GM12878 (cell line): ENCODE data around the gene ZNF771. TPM values are rescaled to one million over a fixed set of nuclear protein-coding genes. Genes with fewer than 3 reads are reported as not detected.

Experiments
- ATF2 ChIP-seq: IDR thresholded peaks from 2 replicates; pipeline ENCODE4 v1.6.1; 2012; ENCODE audit warnings: low read length, inconsistent platforms
- ATF7 ChIP-seq: fragments of 450-650 bp; IDR thresholded peaks from 2 replicates; pipeline ENCODE4 v1.6.1; 2016; ENCODE audit warnings: low read depth, mild to moderate bottlenecking
- BCL11A ChIP-seq: IDR thresholded peaks from 2 replicates; pipeline ENCODE4 v1.6.1; 2011; ENCODE audit warnings: low read depth, low read length
- BHLHE40 ChIP-seq, 2 experiments: fragments of 450-650 bp in 1 of 2; IDR thresholded peaks; 2 replicates each; pipeline ENCODE4 v1.6.1; 2011 to 2017; ENCODE audit warnings: low read depth in 2 of 2, borderline replicate concordance in 1 of 2, improper control_type of control experiment in 1 of 2, low read length in 1 of 2, mild to moderate bottlenecking in 1 of 2
- CBFB ChIP-seq: IDR thresholded peaks from 2 replicates; pipeline ENCODE4 v1.6.1; 2016; ENCODE audit warnings: antibody characterized with exemption, low read depth
- DPF2 ChIP-seq: fragments of 450-650 bp; IDR thresholded peaks from 2 replicates; pipeline ENCODE4 v1.6.1; 2017; ENCODE audit warnings: mild to moderate bottlenecking
- EGR1 ChIP-seq, 2 experiments: IDR thresholded peaks; 1 replicate in 1 of 2; 2 replicates in 1 of 2; pipeline ENCODE4 v1.6.1; 2011 to 2012; ENCODE audit warnings: low read depth in 2 of 2, low read length in 2 of 2, borderline replicate concordance in 1 of 2, mild to moderate bottlenecking in 1 of 2, moderate library complexity in 1 of 2
- ELK1 ChIP-seq: IDR thresholded peaks from 2 replicates; pipeline ENCODE4 v1.6.1; 2012; ENCODE audit warnings: low read depth, low read length, improper control_type of control experiment
- HDGF ChIP-seq: fragments of 450-650 bp; IDR thresholded peaks from 2 replicates; pipeline ENCODE4 v1.6.1; 2016; ENCODE audit warnings: antibody characterized with exemption
- KAT2A ChIP-seq: conservative IDR thresholded peaks from 2 replicates; pipeline ENCODE4 v1.6.1; 2011; ENCODE audit warnings: low read depth, low read length; ENCODE audit not compliant: control insufficient read depth
- KLF5 ChIP-seq: fragments of 450-650 bp; IDR thresholded peaks from 2 replicates; pipeline ENCODE4 v1.6.1; 2014; ENCODE audit warnings: mild to moderate bottlenecking; ENCODE audit not compliant: partially characterized antibody
- MEF2B ChIP-seq: fragments of 450-650 bp; IDR thresholded peaks from 2 replicates; pipeline ENCODE4 v1.6.1; 2018; ENCODE audit warnings: mild to moderate bottlenecking, moderate library complexity; ENCODE audit not compliant: partially characterized antibody, poor library complexity, severe bottlenecking
- MTA2 ChIP-seq: fragments of 450-650 bp; IDR thresholded peaks from 2 replicates; pipeline ENCODE4 v1.6.1; 2016; ENCODE audit warnings: low read depth, mild to moderate bottlenecking, moderate library complexity
- MXI1 ChIP-seq: fragments of 150-350 bp; IDR thresholded peaks from 2 replicates; pipeline ENCODE4 v1.6.1; 2011; ENCODE audit warnings: low read depth, mild to moderate bottlenecking, inconsistent platforms, low read length, improper control_type of control experiment
- NRF1 ChIP-seq: conservative IDR thresholded peaks from 2 replicates; pipeline ENCODE4 v1.6.1; 2011; ENCODE audit warnings: mild to moderate bottlenecking, low read depth, low read length, improper control_type of control experiment
- POLR2A ChIP-seq: IDR thresholded peaks from 2 replicates; pipeline ENCODE4 v1.6.1; 2011; ENCODE audit warnings: low read depth, mild to moderate bottlenecking, low read length
- POLR2AphosphoS2 ChIP-seq: IDR thresholded peaks from 2 replicates; pipeline ENCODE4 v1.6.1; 2011; ENCODE audit warnings: low read depth, mild to moderate bottlenecking, low read length, improper control_type of control experiment, moderate library complexity
- POU2F2 ChIP-seq: IDR thresholded peaks from 3 replicates; pipeline ENCODE4 v1.6.1; 2011; ENCODE audit warnings: low read depth, mild to moderate bottlenecking, low read length, borderline replicate concordance
- RB1 ChIP-seq: fragments of 450-650 bp; formaldehyde crosslinking; IDR thresholded peaks from 2 replicates; pipeline ENCODE4 v1.6.1; 2017; ENCODE audit warnings: mild to moderate bottlenecking, borderline replicate concordance
- RFX5 ChIP-seq: IDR thresholded peaks from 2 replicates; pipeline ENCODE4 v1.6.1; 2011; ENCODE audit warnings: low read depth, low read length, improper control_type of control experiment
- SIN3A ChIP-seq: IDR thresholded peaks from 2 replicates; pipeline ENCODE4 v1.6.1; 2012; ENCODE audit warnings: low read depth, low read length, improper control_type of control experiment
- SMARCA5 ChIP-seq: fragments of 450-650 bp; IDR thresholded peaks from 2 replicates; pipeline ENCODE4 v1.6.1; 2017; ENCODE audit warnings: mild to moderate bottlenecking
- SUPT20H ChIP-seq: IDR thresholded peaks from 2 replicates; pipeline ENCODE4 v1.6.1; 2011; ENCODE audit warnings: low read depth, mild to moderate bottlenecking, low read length, moderate library complexity, borderline replicate concordance; ENCODE audit not compliant: control insufficient read depth
- USF1 ChIP-seq: IDR thresholded peaks from 2 replicates; pipeline ENCODE4 v1.6.1; 2011; ENCODE audit warnings: borderline replicate concordance, low read depth, mild to moderate bottlenecking, moderate library complexity, mixed read lengths, low read length; ENCODE audit not compliant: insufficient read depth; ENCODE audit errors: extremely low read length
- YBX1 ChIP-seq: fragments of 450-650 bp; IDR thresholded peaks from 2 replicates; pipeline ENCODE4 v1.6.1; 2016; ENCODE audit warnings: antibody characterized with exemption
- ZBED1 ChIP-seq: IDR thresholded peaks from 2 replicates; pipeline ENCODE4 v1.6.1; 2016; ENCODE audit warnings: borderline replicate concordance
- ZBTB11 ChIP-seq: fragments of 450-650 bp; formaldehyde crosslinking; IDR thresholded peaks from 2 replicates; pipeline ENCODE4 v1.5.0; 2022; ENCODE audit warnings: mild to moderate bottlenecking, missing genetic modification characterization
- polyA plus RNA-seq, 11 experiments: library from polyadenylated mRNA; depleted of rRNA in 4 of 11; unstranded in 6 of 11; stranded (reverse) in 5 of 11; fragments of >200 nt; fragmentation: Nextera tagmentation in 4 of 11; fragmentation: Illumina TruSeq in 1 of 11; extraction: Ambion mirVana in 4 of 11; extraction: Trizol in 1 of 11; gene quantifications; 1 replicate in 1 of 11; 2 replicates in 10 of 11; pipeline versions ENCODE4 v1.2.1 to v1.2.3, GENCODE V29; 2011 to 2016; ENCODE audit warnings: inconsistent platforms in 2 of 11, missing spikeins in 2 of 11, low read depth in 1 of 11
- total RNA-seq, 4 experiments: library from RNA; depleted of rRNA in 3 of 4; stranded (reverse); fragments of >200 nt in 3 of 4; fragmentation: Illumina TruSeq in 1 of 4; extraction: Trizol in 1 of 4; gene quantifications; 2 replicates each; pipeline versions ENCODE4 v1.2.1 to v1.2.3, GENCODE V29; 2013 to 2021

The ZNF771 gene
- total and polyA plus RNA-seq, 10 of the 15 experiments (the other 5 are each of a cell fraction or from before 2014, with no cell fraction given), result 0.98 to 7.6 (median 3.7) TPM

- TF ChIP-seq YBX1 (no peak), SUPT20H (no peak), SIN3A (no peak), POLR2A (peak; percentile 80), ELK1 (no peak), KLF5 (no peak), RFX5 (no peak), ZBED1 (no peak), HDGF (no peak), BHLHE40 (IDR thresholded peaks at IDR 0.05; ENCODE audit: borderline replicate concordance in 1 of 2, low read depth in 2 of 2, low read length in 1 of 2) (peak in 1 of 2 experiments; percentile 38; a peak in 1 of 4 replicates), EGR1 (IDR thresholded peaks at IDR 0.05; ENCODE audit: borderline replicate concordance in 1 of 2, low read depth in 2 of 2, low read length in 2 of 2) (peak in 1 of 2 experiments; percentile 70; a peak in 1 of 3 replicates), MTA2 (no peak), CBFB (no peak), ATF7 (no peak), SMARCA5 (peak; percentile 84; the same call in 1 of the 2 replicates), NRF1 (no peak), MXI1 (peak; percentile 5; the same call in 1 of the 2 replicates), MEF2B (no peak), KAT2A (no peak), RB1 (no peak), ZBTB11 (CRISPR knock-in tag) (no peak), USF1 (no peak), POU2F2 (no peak), BCL11A (no peak), POLR2AphosphoS2 (no peak), DPF2 (peak; percentile 43; the same call in 1 of the 2 replicates), ATF2 (no peak)
These were observed 37.4 kb upstream of the ZNF771 start (continued) for GRCh38 chr16:30369938-30370455.
